ENCODE results near the gene NME7. TPM values are rescaled to one million over a fixed set of nuclear protein-coding genes. Genes with fewer than 3 reads are reported as not detected.

NME7 gene
- total RNA-seq, 4 donors from 2014 or later: 5.0 to 8.9 (median 8.4) TPM

- intact Hi-C loops (cut with DNase I; ENCODE audit: low total_unique reads): no loop called here
- 0 to 88% methylated on average over 1 of the region's 1 CpG for WGBS, 2 donors
- H3K4me3 ChIP-seq (ENCODE audit: low read depth, poor library complexity, severe bottlenecking): no peak overlapping the region
- DNase-seq (ENCODE audit: low spot score in 2 of 2): no peak
- TF ChIP-seq POLR2A (IDR thresholded peaks at IDR 0.05): no peak
- no peak for TF ChIP-seq CTCF (IDR thresholded peaks at IDR 0.05)
Measured at GRCh38 chr1:169155675-169156074, 211.9 kb downstream of the NME7 start.

- intact Hi-C loops (cut with DNase I; ENCODE audit: low total_unique reads): no loop called here
- WGBS, 2 donors: 94 to 95% methylated on average over 5 of the region's 5 CpGs
- DNase-seq (ENCODE audit: low spot score in 2 of 2): no peak
- no peak overlapping the region for H3K4me3 ChIP-seq (ENCODE audit: low read depth, poor library complexity, severe bottlenecking)
- TF ChIP-seq CTCF (IDR thresholded peaks at IDR 0.05) (no peak), POLR2A (IDR thresholded peaks at IDR 0.05) (no peak)
Measured at GRCh38 chr1:169151338-169151837, 216.2 kb downstream of the NME7 start.

GRCh38 chr1:169150641-169151337 lies 216.8 kb downstream of the NME7 start:
- intact Hi-C loops (cut with DNase I; ENCODE audit: low total_unique reads): no loop called here
- TF ChIP-seq POLR2A (IDR thresholded peaks at IDR 0.05) (no peak), CTCF (IDR thresholded peaks at IDR 0.05) (no peak)

GRCh38 chr1:169149555-169150286 lies 217.9 kb downstream of the NME7 start:
- WGBS, 2 donors: 90 to 94% methylated on average over 2 of the region's 2 CpGs
- DNase-seq (ENCODE audit: low spot score in 2 of 2): no peak
- TF ChIP-seq POLR2A (IDR thresholded peaks at IDR 0.05) (no peak), CTCF (IDR thresholded peaks at IDR 0.05) (no peak)
- H3K4me3 ChIP-seq (ENCODE audit: low read depth, poor library complexity, severe bottlenecking): no peak overlapping the region
- intact Hi-C loops (cut with DNase I; ENCODE audit: low total_unique reads): no loop called here

More at GRCh38 chr1:169150641-169151337, 216.8 kb downstream of the NME7 start:
- WGBS, 2 donors: 51 to 98% methylated on average over 4 of the region's 4 CpGs
- no peak overlapping the region for H3K4me3 ChIP-seq (ENCODE audit: low read depth, poor library complexity, severe bottlenecking)
- DNase-seq (ENCODE audit: low spot score in 2 of 2): no peak

GRCh38 chr1:169148472-169149252 lies 218.9 kb downstream of the NME7 start:
- 77 to 94% methylated on average over 5 of the region's 5 CpGs for WGBS, 2 donors
- DNase-seq (ENCODE audit: low spot score in 2 of 2): no peak
- no peak for TF ChIP-seq CTCF (IDR thresholded peaks at IDR 0.05)
- TF ChIP-seq POLR2A (IDR thresholded peaks at IDR 0.05): no peak
- H3K4me3 ChIP-seq (ENCODE audit: low read depth, poor library complexity, severe bottlenecking): no peak overlapping the region
- intact Hi-C loops (cut with DNase I; ENCODE audit: low total_unique reads): no loop called here
